Left lung (tissue), 14 donors: ENCODE data around the gene COPS7B. TPM values are rescaled to one million over a fixed set of nuclear protein-coding genes. Genes with fewer than 3 reads are reported as not detected.

ENCODE experiments used
- ATAC-seq: fragments of 200-7000 bp; cut with Tn5 transposase; one replicate; pipeline ENCODE4 v1.9.1; 2020; ENCODE audit warnings: moderate library complexity
- DNase-seq, 4 donors: peaks; one replicate each; pipeline ENCODE4 v3.0.0-alpha.2; 2013 to 2020
- H3K27ac ChIP-seq, 2 donors: fragments of 200-600 bp; sonication (generic) in 1 of 2; one replicate each; pipeline versions ENCODE4 v1.5.0 to v1.8.0; 2020 to 2021
- H3K27me3 ChIP-seq, 2 donors: fragments of 200-600 bp; sonication (generic) in 1 of 2; one replicate each; pipeline versions ENCODE4 v1.5.0 to v1.8.0; 2020 to 2021
- H3K36me3 ChIP-seq, 2 donors: fragments of 200-600 bp; sonication (generic) in 1 of 2; one replicate each; pipeline versions ENCODE4 v1.5.0 to v1.8.0; 2020 to 2021
- H3K4me1 ChIP-seq, 2 donors: fragments of 200-600 bp; one replicate each; pipeline ENCODE4 v1.8.0; 2021
- H3K4me3 ChIP-seq, 2 donors: fragments of 200-600 bp; sonication (generic) in 1 of 2; one replicate each; pipeline versions ENCODE4 v1.5.0 to v1.8.0; 2020 to 2021; ENCODE audit warnings: mild to moderate bottlenecking in 1 of 2
- H3K9me3 ChIP-seq, 2 donors: fragments of 200-600 bp; sonication (generic) in 1 of 2; one replicate each; pipeline versions ENCODE4 v1.5.0 to v1.8.0; 2020 to 2021
- CTCF ChIP-seq, 2 donors: fragments of 200-600 bp; sonication (generic) in 1 of 2; IDR thresholded peaks; one replicate each; pipeline versions ENCODE4 v1.5.0 to v1.8.0; 2021; ENCODE audit warnings: antibody characterized with exemption in 2 of 2
- intact Hi-C, 2 donors: fragments of 100-400 bp; cut with DNase I; formaldehyde crosslinking; loops; one replicate each; pipeline versions ENCODE4 v1.11.2 to v1.14.2; 2022
- long read RNA-seq, 12 donors: library from polyadenylated mRNA in 2 of 12; unstranded in 2 of 12; transcript quantifications; one replicate each; pipeline ENCODE4 v2.0.0 and lab custom pipeline, GENCODE V29; 2019 to 2026
- polyA plus RNA-seq, 6 donors: library from polyadenylated mRNA; unstranded; fragments of 120-200 nt; gene quantifications; one replicate each; pipeline ENCODE4 v1.2.1, GENCODE V29; 2013; ENCODE audit not compliant: insufficient read length in 6 of 6
- total RNA-seq, 2 donors: library from RNA; stranded (reverse); fragmentation: NEBNext Ultra II Directional; extraction: Animal tissue kit (Norgen Biotek cat#: 25700); gene quantifications; one replicate each; pipeline ENCODE4 v1.2.1, GENCODE V29; 2021
- donor health status: DM: no; HTN: yes; CAD: no.
- donor health status: DM: no; HTN: no; CAD: no.

Gene COPS7B
- total RNA-seq (10 to 100 TPM; 26.0 to 26.6 TPM), polyA plus RNA-seq (10 to 100 TPM; 56.4 to 72.2 (median 64.6) TPM)
- long read RNA-seq, donor 1, transcript COPS7B-201 (7 exons, 2,544 nt) = major isoform, 10 of 94 reads
- long read RNA-seq, donor 1, partial matches to known transcripts = 68 of 94 reads
- long read RNA-seq, donor 1, other reads (novel, unspliced or antisense) = 0 of 94 reads
- long read RNA-seq, donor 2, transcript COPS7B-201 (7 exons, 2,544 nt) = major isoform, 11 of 22 reads
- long read RNA-seq, donor 2, transcript COPS7B-207 (7 exons, 1,103 nt) = minor isoform, 6 of 22 reads
- long read RNA-seq, donor 2, partial matches to known transcripts = 0 of 22 reads
- long read RNA-seq, donor 2, other reads (novel, unspliced or antisense) = 0 of 22 reads
- long read RNA-seq, donor 3, transcript COPS7B-201 (7 exons, 2,544 nt) = major isoform, 16 of 19 reads
- long read RNA-seq, donor 3, partial matches to known transcripts = 0 of 19 reads
- long read RNA-seq, donor 3, other reads (novel, unspliced or antisense) = 0 of 19 reads
- long read RNA-seq, donor 4, partial matches to known transcripts = 2 of 11 reads
- long read RNA-seq, donor 4, other reads (novel, unspliced or antisense) = 2 of 11 reads
- long read RNA-seq, donor 5, transcript COPS7B-201 (7 exons, 2,544 nt) = major isoform, 6 of 8 reads
- long read RNA-seq, donor 5, partial matches to known transcripts = 0 of 8 reads
- long read RNA-seq, donor 5, other reads (novel, unspliced or antisense) = 0 of 8 reads
- long read RNA-seq, donor 6, transcript COPS7B-207 (7 exons, 1,103 nt) = minor isoform, 5 of 20 reads
- long read RNA-seq, donor 6, transcript COPS7B-201 (7 exons, 2,544 nt) = major isoform, 13 of 20 reads
- long read RNA-seq, donor 6, partial matches to known transcripts = 0 of 20 reads
- long read RNA-seq, donor 6, other reads (novel, unspliced or antisense) = 0 of 20 reads
- long read RNA-seq, donor 7, transcript COPS7B-201 (7 exons, 2,544 nt) = major isoform, 6 of 9 reads
- long read RNA-seq, donor 7, partial matches to known transcripts = 0 of 9 reads
- long read RNA-seq, donor 7, other reads (novel, unspliced or antisense) = 0 of 9 reads
- long read RNA-seq, donor 8, transcript COPS7B-201 (7 exons, 2,544 nt) = major isoform, 12 of 19 reads
- long read RNA-seq, donor 8, partial matches to known transcripts = 0 of 19 reads
- long read RNA-seq, donor 8, other reads (novel, unspliced or antisense) = 0 of 19 reads
- long read RNA-seq, donor 9 = 0 reads
- long read RNA-seq, donor 10, transcript COPS7B-201 (7 exons, 2,544 nt) = major isoform, 6 of 10 reads
- long read RNA-seq, donor 10, partial matches to known transcripts = 0 of 10 reads
- long read RNA-seq, donor 10, other reads (novel, unspliced or antisense) = 1 of 10 reads
- long read RNA-seq, donor 11, transcript COPS7B-201 (7 exons, 2,544 nt) = major isoform, 8 of 15 reads
- long read RNA-seq, donor 11, transcript COPS7B-207 (7 exons, 1,103 nt) = minor isoform, 5 of 15 reads
- long read RNA-seq, donor 11, partial matches to known transcripts = 0 of 15 reads
- long read RNA-seq, donor 11, other reads (novel, unspliced or antisense) = 0 of 15 reads
- long read RNA-seq, donor 12, transcript COPS7B-201 (7 exons, 2,544 nt) = major isoform, 9 of 11 reads
- long read RNA-seq, donor 12, partial matches to known transcripts = 0 of 11 reads
- long read RNA-seq, donor 12, other reads (novel, unspliced or antisense) = 0 of 11 reads

GRCh38 chr2:231786177-231786916 lies at the start of gene COPS7B:
Gene COPS7B, plus strand, starts transcription at chr2:231786445. Its CDS starts 2,126 bp downstream, at chr2:231788571.
- Histone ChIP-seq H3K36me3 (peaks cover 0 to 26% of the 10 kb centered on the region in 2 donors), H3K4me3 (peak within 1 kb of the TSS; percentile 86 to 95), H3K4me1 (peaks cover 10 to 60% of the 10 kb centered on the region in 2 donors), H3K27ac (peak within 1 kb of the TSS in 1 of 2 donors; percentile 68), H3K9me3 (no peaks in the 10 kb centered on the region), H3K27me3 (no peaks in the 10 kb centered on the region)
- intact Hi-C loops = no loop called here
- DNase-seq (peak; percentile 68 to 96 (median 84)), ATAC-seq (peak; percentile 71)
- TF ChIP-seq CTCF (IDR thresholded peaks at IDR 0.05) = no peak

- Histone ChIP-seq H3K4me1 (no peaks in the 10 kb centered on the region), H3K27me3 (no peaks in the 10 kb centered on the region), H3K27ac (no peak overlapping the region), H3K4me3 (no peak overlapping the region), H3K9me3 (no peaks in the 10 kb centered on the region), H3K36me3 (peaks cover 0 to 34% of the 10 kb centered on the region in 2 donors)
- ATAC-seq = no peak
- no peak for TF ChIP-seq CTCF (IDR thresholded peaks at IDR 0.05)
- intact Hi-C loops = no loop called here
- DNase-seq = no peak
Observed at GRCh38 chr2:231737761-231738160, 48.5 kb upstream of the COPS7B start.

GRCh38 chr2:231743376-231744116 lies 42.7 kb upstream of the COPS7B start:
- DNase-seq (no peak), ATAC-seq (no peak)
- Histone ChIP-seq H3K27ac (no peak overlapping the region), H3K4me1 (no peaks in the 10 kb centered on the region), H3K36me3 (peaks cover 0 to 4% of the 10 kb centered on the region in 2 donors), H3K4me3 (no peak overlapping the region), H3K9me3 (no peaks in the 10 kb centered on the region), H3K27me3 (no peaks in the 10 kb centered on the region)
- TF ChIP-seq CTCF (IDR thresholded peaks at IDR 0.05) = no peak
- intact Hi-C loops = no loop called here
